OCI-LY7 (cell line): ENCODE results near the gene BLOC1S4.

Experiments used
- EZH2phosphoT487 ChIP-seq: fragments of 200-600 bp; sonication (generic); IDR thresholded peaks from 2 replicates; pipeline ENCODE4 v1.6.1; 2018; ENCODE audit warnings: low read depth, borderline replicate concordance, mild to moderate bottlenecking, mixed run types, antibody characterized with exemption, low read length, moderate library complexity, mixed read lengths
- TF ChIP-seq, protein P1 (sequence below): fragments of 200-600 bp; sonication (generic); conservative IDR thresholded peaks from 2 replicates; pipeline ENCODE4 v1.5.1; 2014; ENCODE audit warnings: mild to moderate bottlenecking, antibody characterized with exemption, low read length, moderate library complexity, mixed read lengths

GRCh38 chr4:6699903-6700302 is 16.1 kb upstream of the BLOC1S4 start:
- TF ChIP-seq, protein P1, sequence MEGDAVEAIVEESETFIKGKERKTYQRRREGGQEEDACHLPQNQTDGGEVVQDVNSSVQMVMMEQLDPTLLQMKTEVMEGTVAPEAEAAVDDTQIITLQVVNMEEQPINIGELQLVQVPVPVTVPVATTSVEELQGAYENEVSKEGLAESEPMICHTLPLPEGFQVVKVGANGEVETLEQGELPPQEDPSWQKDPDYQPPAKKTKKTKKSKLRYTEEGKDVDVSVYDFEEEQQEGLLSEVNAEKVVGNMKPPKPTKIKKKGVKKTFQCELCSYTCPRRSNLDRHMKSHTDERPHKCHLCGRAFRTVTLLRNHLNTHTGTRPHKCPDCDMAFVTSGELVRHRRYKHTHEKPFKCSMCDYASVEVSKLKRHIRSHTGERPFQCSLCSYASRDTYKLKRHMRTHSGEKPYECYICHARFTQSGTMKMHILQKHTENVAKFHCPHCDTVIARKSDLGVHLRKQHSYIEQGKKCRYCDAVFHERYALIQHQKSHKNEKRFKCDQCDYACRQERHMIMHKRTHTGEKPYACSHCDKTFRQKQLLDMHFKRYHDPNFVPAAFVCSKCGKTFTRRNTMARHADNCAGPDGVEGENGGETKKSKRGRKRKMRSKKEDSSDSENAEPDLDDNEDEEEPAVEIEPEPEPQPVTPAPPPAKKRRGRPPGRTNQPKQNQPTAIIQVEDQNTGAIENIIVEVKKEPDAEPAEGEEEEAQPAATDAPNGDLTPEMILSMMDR, result no peak
- no peak for TF ChIP-seq EZH2phosphoT487
